Measurements from ENCODE around the gene RAB27B. TPM values are rescaled to one million over a fixed set of nuclear protein-coding genes. Genes with fewer than 3 reads are reported as not detected.

Gene RAB27B
- total RNA-seq, 1 donor from 2014 or later: 0.41 TPM

GRCh38 chr18:54900290-54900689, 72.0 kb downstream of the RAB27B start:
- Mint-ChIP-seq H3K4me1 (ENCODE audit: unreplicated experiment) (peaks cover 5% of the 10 kb centered on the region), H3K27ac (ENCODE audit: unreplicated experiment) (no peak overlapping the region)

GRCh38 chr18:54904581-54904980, 76.3 kb downstream of the RAB27B start:
- peaks cover 2% of the 10 kb centered on the region for H3K27me3 Mint-ChIP-seq (ENCODE audit: unreplicated experiment)
- H3K27ac Mint-ChIP-seq (ENCODE audit: unreplicated experiment): no peak overlapping the region
- DNase-seq (ENCODE audit: low spot score): no peak
- H3K4me3 Mint-ChIP-seq (ENCODE audit: unreplicated experiment): no peak overlapping the region
- H3K4me1 Mint-ChIP-seq (ENCODE audit: unreplicated experiment): peaks cover 7% of the 10 kb centered on the region
- TF ChIP-seq CTCF (IDR thresholded peaks at IDR 0.05; ENCODE audit: unreplicated experiment): no peak
- no peaks in the 10 kb centered on the region for H3K9me3 Mint-ChIP-seq (ENCODE audit: unreplicated experiment)
- no peaks in the 10 kb centered on the region for H3K36me3 Mint-ChIP-seq (ENCODE audit: low read depth, unreplicated experiment)

More at GRCh38 chr18:54900290-54900689, 72.0 kb downstream of the RAB27B start:
- no peak for DNase-seq (ENCODE audit: low spot score)
- Mint-ChIP-seq H3K9me3 (ENCODE audit: unreplicated experiment) (no peaks in the 10 kb centered on the region), H3K4me3 (ENCODE audit: unreplicated experiment) (no peak overlapping the region), H3K27me3 (ENCODE audit: unreplicated experiment) (no peaks in the 10 kb centered on the region), H3K36me3 (ENCODE audit: low read depth, unreplicated experiment) (no peaks in the 10 kb centered on the region)
- TF ChIP-seq CTCF (IDR thresholded peaks at IDR 0.05; ENCODE audit: unreplicated experiment): no peak

GRCh38 chr18:54905629-54906028, 77.4 kb downstream of the RAB27B start:
- no peak overlapping the region for H3K4me3 Mint-ChIP-seq (ENCODE audit: unreplicated experiment)
- DNase-seq (ENCODE audit: low spot score): no peak
- no peak for TF ChIP-seq CTCF (IDR thresholded peaks at IDR 0.05; ENCODE audit: unreplicated experiment)
- H3K9me3 Mint-ChIP-seq (ENCODE audit: unreplicated experiment): no peaks in the 10 kb centered on the region
- peaks cover 2% of the 10 kb centered on the region for H3K27me3 Mint-ChIP-seq (ENCODE audit: unreplicated experiment)
- peaks cover 2% of the 10 kb centered on the region for H3K4me1 Mint-ChIP-seq (ENCODE audit: unreplicated experiment)
- no peak overlapping the region for H3K27ac Mint-ChIP-seq (ENCODE audit: unreplicated experiment)
- H3K36me3 Mint-ChIP-seq (ENCODE audit: low read depth, unreplicated experiment): no peaks in the 10 kb centered on the region

- TF ChIP-seq CTCF (IDR thresholded peaks at IDR 0.05; ENCODE audit: unreplicated experiment): no peak
- H3K9me3 Mint-ChIP-seq (ENCODE audit: unreplicated experiment): no peaks in the 10 kb centered on the region
- no peak for DNase-seq (ENCODE audit: low spot score)
- H3K4me1 Mint-ChIP-seq (ENCODE audit: unreplicated experiment): peaks cover 2% of the 10 kb centered on the region
- peaks cover 6% of the 10 kb centered on the region for H3K27me3 Mint-ChIP-seq (ENCODE audit: unreplicated experiment)
- no peak overlapping the region for H3K4me3 Mint-ChIP-seq (ENCODE audit: unreplicated experiment)
- H3K36me3 Mint-ChIP-seq (ENCODE audit: low read depth, unreplicated experiment): no peaks in the 10 kb centered on the region
- no peak overlapping the region for H3K27ac Mint-ChIP-seq (ENCODE audit: unreplicated experiment)
Measured at GRCh38 chr18:54906331-54907185, 78.3 kb downstream of the RAB27B start.

GRCh38 chr18:54909538-54909937, 81.3 kb downstream of the RAB27B start:
- no peak for DNase-seq (ENCODE audit: low spot score)
- peaks cover 2% of the 10 kb centered on the region for H3K4me1 Mint-ChIP-seq (ENCODE audit: unreplicated experiment)
- H3K36me3 Mint-ChIP-seq (ENCODE audit: low read depth, unreplicated experiment): no peaks in the 10 kb centered on the region
- H3K9me3 Mint-ChIP-seq (ENCODE audit: unreplicated experiment): no peaks in the 10 kb centered on the region
- no peak overlapping the region for H3K4me3 Mint-ChIP-seq (ENCODE audit: unreplicated experiment)
- no peak overlapping the region for H3K27ac Mint-ChIP-seq (ENCODE audit: unreplicated experiment)
- TF ChIP-seq CTCF (IDR thresholded peaks at IDR 0.05; ENCODE audit: unreplicated experiment): no peak
- H3K27me3 Mint-ChIP-seq (ENCODE audit: unreplicated experiment): peaks cover 6% of the 10 kb centered on the region
